HuH-7 (cell line): ENCODE results near the gene ABCA7.

Experiments used
- DNase-seq: peaks from one replicate; pipeline ENCODE4 v3.0.0; 2011; ENCODE audit warnings: low spot score

The ABCA7 gene

GRCh38 chr19:1040476-1041271, 767 bp downstream of the ABCA7 start:
- peak; percentile 99 for DNase-seq

- no peak for DNase-seq
Measured at GRCh38 chr19:1041272-1041834, 1.4 kb downstream of the ABCA7 start.

- no peak for DNase-seq
Measured at GRCh38 chr19:1041835-1042685, 2.2 kb downstream of the ABCA7 start.

GRCh38 chr19:1042689-1043511, 3.0 kb downstream of the ABCA7 start:
- no peak for DNase-seq

- DNase-seq, result no peak
Measured at GRCh38 chr19:1045247-1045603, 5.3 kb downstream of the ABCA7 start.

- no peak for DNase-seq
Measured at GRCh38 chr19:1046117-1046626, 6.3 kb downstream of the ABCA7 start.

GRCh38 chr19:1046836-1047695, 7.2 kb downstream of the ABCA7 start:
- DNase-seq, result no peak

- no peak for DNase-seq
Measured at GRCh38 chr19:1047696-1048147, 7.8 kb downstream of the ABCA7 start.

GRCh38 chr19:1049106-1049505, 9.2 kb downstream of the ABCA7 start:
- no peak for DNase-seq

GRCh38 chr19:1049800-1050199, 9.9 kb downstream of the ABCA7 start:
- DNase-seq, result no peak

- no peak for DNase-seq
Measured at GRCh38 chr19:1050989-1051788, 11.3 kb downstream of the ABCA7 start.

- DNase-seq, result no peak
Measured at GRCh38 chr19:1051791-1052190, 11.9 kb downstream of the ABCA7 start.

GRCh38 chr19:1052349-1052975, 12.6 kb downstream of the ABCA7 start:
- DNase-seq, result no peak

GRCh38 chr19:1053176-1054101, 13.5 kb downstream of the ABCA7 start:
- DNase-seq, result no peak

GRCh38 chr19:1054102-1055027, 14.5 kb downstream of the ABCA7 start:
- no peak for DNase-seq

- no peak for DNase-seq
Measured at GRCh38 chr19:1055028-1055425, 15.1 kb downstream of the ABCA7 start.
